Measurements from ENCODE around the gene SNX13.

The SNX13 gene, protein sequence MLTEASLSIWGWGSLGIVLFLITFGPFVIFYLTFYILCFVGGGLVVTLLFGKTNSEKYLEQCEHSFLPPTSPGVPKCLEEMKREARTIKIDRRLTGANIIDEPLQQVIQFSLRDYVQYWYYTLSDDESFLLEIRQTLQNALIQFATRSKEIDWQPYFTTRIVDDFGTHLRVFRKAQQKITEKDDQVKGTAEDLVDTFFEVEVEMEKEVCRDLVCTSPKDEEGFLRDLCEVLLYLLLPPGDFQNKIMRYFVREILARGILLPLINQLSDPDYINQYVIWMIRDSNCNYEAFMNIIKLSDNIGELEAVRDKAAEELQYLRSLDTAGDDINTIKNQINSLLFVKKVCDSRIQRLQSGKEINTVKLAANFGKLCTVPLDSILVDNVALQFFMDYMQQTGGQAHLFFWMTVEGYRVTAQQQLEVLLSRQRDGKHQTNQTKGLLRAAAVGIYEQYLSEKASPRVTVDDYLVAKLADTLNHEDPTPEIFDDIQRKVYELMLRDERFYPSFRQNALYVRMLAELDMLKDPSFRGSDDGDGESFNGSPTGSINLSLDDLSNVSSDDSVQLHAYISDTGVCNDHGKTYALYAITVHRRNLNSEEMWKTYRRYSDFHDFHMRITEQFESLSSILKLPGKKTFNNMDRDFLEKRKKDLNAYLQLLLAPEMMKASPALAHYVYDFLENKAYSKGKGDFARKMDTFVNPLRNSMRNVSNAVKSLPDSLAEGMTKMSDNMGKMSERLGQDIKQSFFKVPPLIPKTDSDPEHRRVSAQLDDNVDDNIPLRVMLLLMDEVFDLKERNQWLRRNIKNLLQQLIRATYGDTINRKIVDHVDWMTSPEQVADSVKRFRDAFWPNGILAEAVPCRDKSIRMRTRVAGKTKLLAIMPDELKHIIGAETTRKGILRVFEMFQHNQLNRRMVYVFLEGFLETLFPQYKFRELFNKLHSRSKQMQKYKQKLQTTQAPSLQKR

DNA sequence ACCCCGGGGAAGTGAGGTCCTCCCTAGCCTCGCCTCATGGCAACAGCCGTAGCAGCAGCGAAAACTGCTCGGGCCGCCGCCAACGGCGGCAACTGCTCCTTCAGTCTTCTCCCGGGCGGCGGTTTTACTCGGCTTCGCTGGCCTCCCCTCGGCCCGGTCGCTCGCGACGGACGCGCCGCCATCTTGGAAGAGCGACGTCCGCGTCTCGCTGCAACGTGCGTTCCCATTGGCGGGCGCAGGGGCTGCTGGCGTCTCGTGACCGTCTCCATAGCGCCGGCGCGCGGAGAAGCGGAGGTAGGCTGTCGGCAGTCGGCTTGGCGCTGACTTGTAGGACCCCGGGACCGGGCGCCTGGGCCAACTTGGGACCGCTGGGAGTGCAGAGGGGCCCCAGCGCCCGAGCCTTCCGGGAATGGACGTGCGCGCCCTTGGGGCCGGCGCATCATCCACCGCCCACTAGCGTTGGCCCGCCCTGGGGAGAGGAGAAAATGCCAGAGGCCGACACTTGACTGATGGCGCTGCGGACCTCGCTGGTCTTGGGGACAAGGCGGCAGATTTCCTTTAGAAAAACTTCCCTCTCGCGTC lies at the start of gene SNX13:
Gene SNX13, minus strand, starts transcription at position 193 of the 582 bp plus-strand sequence. CDS start 199 bp downstream, outside the sequence.
- DNase-seq, result peak; percentile 95
- peaks cover 9% of the 10 kb centered on the region; the same call in 1 of the 2 replicates for H3K4me1 ChIP-seq (ENCODE audit: low read length)
- H3K9me2 ChIP-seq (replicated peaks; ENCODE audit: insufficient read depth, low read length), result no peaks in the 10 kb centered on the region
- no peaks in the 10 kb centered on the region for H3K9me3 ChIP-seq (replicated peaks; ENCODE audit: insufficient read depth, low read length)
- H3K9ac ChIP-seq (ENCODE audit: low read length), result peak within 1 kb of the TSS; percentile 93
- peak within 1 kb of the TSS; percentile 84 for H3K4me2 ChIP-seq (ENCODE audit: low read depth, low read length)
- peaks cover 10% of the 10 kb centered on the region; the same call in 1 of the 2 replicates for H3F3A ChIP-seq (ENCODE audit: insufficient read depth, low read length)
- H3K79me2 ChIP-seq (ENCODE audit: low read length), result peaks cover 46% of the 10 kb centered on the region
- TF ChIP-seq EZH2 (optimal IDR thresholded peaks at IDR 0.05; ENCODE audit: low read depth, low read length), result no peak
- TF ChIP-seq, protein P1, sequence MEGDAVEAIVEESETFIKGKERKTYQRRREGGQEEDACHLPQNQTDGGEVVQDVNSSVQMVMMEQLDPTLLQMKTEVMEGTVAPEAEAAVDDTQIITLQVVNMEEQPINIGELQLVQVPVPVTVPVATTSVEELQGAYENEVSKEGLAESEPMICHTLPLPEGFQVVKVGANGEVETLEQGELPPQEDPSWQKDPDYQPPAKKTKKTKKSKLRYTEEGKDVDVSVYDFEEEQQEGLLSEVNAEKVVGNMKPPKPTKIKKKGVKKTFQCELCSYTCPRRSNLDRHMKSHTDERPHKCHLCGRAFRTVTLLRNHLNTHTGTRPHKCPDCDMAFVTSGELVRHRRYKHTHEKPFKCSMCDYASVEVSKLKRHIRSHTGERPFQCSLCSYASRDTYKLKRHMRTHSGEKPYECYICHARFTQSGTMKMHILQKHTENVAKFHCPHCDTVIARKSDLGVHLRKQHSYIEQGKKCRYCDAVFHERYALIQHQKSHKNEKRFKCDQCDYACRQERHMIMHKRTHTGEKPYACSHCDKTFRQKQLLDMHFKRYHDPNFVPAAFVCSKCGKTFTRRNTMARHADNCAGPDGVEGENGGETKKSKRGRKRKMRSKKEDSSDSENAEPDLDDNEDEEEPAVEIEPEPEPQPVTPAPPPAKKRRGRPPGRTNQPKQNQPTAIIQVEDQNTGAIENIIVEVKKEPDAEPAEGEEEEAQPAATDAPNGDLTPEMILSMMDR (IDR thresholded peaks at IDR 0.05; ENCODE audit: low read length), result peak; percentile 36
- H3K36me3 ChIP-seq (replicated peaks; ENCODE audit: insufficient read depth, low read length), result no peaks in the 10 kb centered on the region
- H3K27ac ChIP-seq (ENCODE audit: low read length), result peak within 1 kb of the TSS; percentile 73; the same call in 1 of the 2 replicates
- H4K20me1 ChIP-seq (ENCODE audit: insufficient read depth, low read length), result 0 out of 2 replicates have a peak, but pooled peaks cover 4% of the 10 kb centered on the region
- peak within 1 kb of the TSS; percentile 92 for H2AFZ ChIP-seq (ENCODE audit: low read length)
- no peaks in the 10 kb centered on the region for H3K27me3 ChIP-seq (replicated peaks; ENCODE audit: insufficient read depth, low read length)
- peak within 1 kb of the TSS; percentile 93 for H3K4me3 ChIP-seq (ENCODE audit: low read length)

DNA sequence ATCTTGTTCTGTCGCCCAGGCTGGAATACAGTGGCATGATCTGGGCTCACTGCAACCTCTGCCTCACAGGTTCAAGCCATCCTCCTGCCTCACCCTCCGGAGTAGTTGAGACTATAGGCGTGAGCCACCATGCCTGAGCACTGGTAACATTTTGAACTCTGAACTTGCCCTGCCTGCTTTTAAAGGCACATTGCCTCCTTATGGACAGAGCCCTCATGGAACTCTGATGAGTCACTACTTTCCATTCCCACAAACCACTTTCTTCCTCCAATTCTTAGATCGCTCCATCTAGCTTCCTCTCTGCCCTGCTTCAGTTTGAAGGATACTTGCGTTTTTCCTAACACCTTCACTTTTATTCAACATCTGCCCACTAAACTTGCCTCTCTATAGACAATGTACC lies 49.3 kb upstream of the SNX13 start:
- no peak for DNase-seq
- Histone ChIP-seq H3K79me2 (ENCODE audit: low read length) (no peaks in the 10 kb centered on the region), H3K9ac (ENCODE audit: low read length) (no peak overlapping the region), H3F3A (ENCODE audit: insufficient read depth, low read length) (no peaks in the 10 kb centered on the region), H3K4me2 (ENCODE audit: low read depth, low read length) (no peak overlapping the region), H3K4me1 (ENCODE audit: low read length) (no peaks in the 10 kb centered on the region), H4K20me1 (ENCODE audit: insufficient read depth, low read length) (no peaks in the 10 kb centered on the region), H3K36me3 (replicated peaks; ENCODE audit: insufficient read depth, low read length) (no peaks in the 10 kb centered on the region), H3K9me3 (replicated peaks; ENCODE audit: insufficient read depth, low read length) (no peaks in the 10 kb centered on the region), H3K4me3 (ENCODE audit: low read length) (no peak overlapping the region), H2AFZ (ENCODE audit: low read length) (no peak overlapping the region), H3K27ac (ENCODE audit: low read length) (no peak overlapping the region), H3K9me2 (replicated peaks; ENCODE audit: insufficient read depth, low read length) (no peaks in the 10 kb centered on the region), H3K27me3 (replicated peaks; ENCODE audit: insufficient read depth, low read length) (no peaks in the 10 kb centered on the region)
- TF ChIP-seq, protein P1 (IDR thresholded peaks at IDR 0.05; ENCODE audit: low read length), result no peak
- TF ChIP-seq EZH2 (optimal IDR thresholded peaks at IDR 0.05; ENCODE audit: low read depth, low read length), result no peak
- no peak for TF ChIP-seq EZH2phosphoT487 (IDR thresholded peaks at IDR 0.05; ENCODE audit: low read length)

DNA sequence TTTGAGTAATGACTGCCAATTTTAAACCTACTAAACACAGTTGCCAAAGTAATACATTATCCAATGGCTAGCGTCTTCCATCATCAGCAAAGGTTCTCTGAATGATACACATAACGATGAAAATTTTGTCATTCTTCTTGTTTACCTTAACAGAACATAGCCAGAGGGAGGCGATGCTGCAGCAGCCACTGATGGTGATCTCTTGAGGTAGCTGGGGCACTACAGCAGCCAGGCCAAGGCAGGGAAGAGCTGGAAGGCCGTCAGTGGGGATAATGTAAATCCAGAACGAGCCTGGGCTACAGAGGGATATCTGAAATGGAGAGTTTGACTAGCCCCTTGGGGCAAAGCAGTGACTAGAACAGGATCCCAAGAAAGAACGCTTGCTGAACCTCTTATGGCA lies 48.6 kb upstream of the SNX13 start:
- no peak for TF ChIP-seq EZH2phosphoT487 (IDR thresholded peaks at IDR 0.05; ENCODE audit: low read length)
- TF ChIP-seq, protein P1 (IDR thresholded peaks at IDR 0.05; ENCODE audit: low read length), result no peak
- no peak for TF ChIP-seq EZH2 (optimal IDR thresholded peaks at IDR 0.05; ENCODE audit: low read depth, low read length)
- Histone ChIP-seq H3F3A (ENCODE audit: insufficient read depth, low read length) (no peaks in the 10 kb centered on the region), H3K4me3 (ENCODE audit: low read length) (no peak overlapping the region), H3K36me3 (replicated peaks; ENCODE audit: insufficient read depth, low read length) (no peaks in the 10 kb centered on the region), H3K9me2 (replicated peaks; ENCODE audit: insufficient read depth, low read length) (no peaks in the 10 kb centered on the region), H4K20me1 (ENCODE audit: insufficient read depth, low read length) (no peaks in the 10 kb centered on the region), H3K4me2 (ENCODE audit: low read depth, low read length) (no peak overlapping the region), H3K27me3 (replicated peaks; ENCODE audit: insufficient read depth, low read length) (no peaks in the 10 kb centered on the region), H3K27ac (ENCODE audit: low read length) (no peak overlapping the region), H3K79me2 (ENCODE audit: low read length) (no peaks in the 10 kb centered on the region), H3K9ac (ENCODE audit: low read length) (no peak overlapping the region), H3K4me1 (ENCODE audit: low read length) (no peaks in the 10 kb centered on the region), H2AFZ (ENCODE audit: low read length) (no peak overlapping the region), H3K9me3 (replicated peaks; ENCODE audit: insufficient read depth, low read length) (no peaks in the 10 kb centered on the region)
- DNase-seq, result no peak
